GM12872 (cell line): ENCODE results near the gene BRAT1.
A peak's percentile ranks its signal among the peaks of the same experiment; 100 is the strongest.

Source experiments
- CTCF ChIP-seq: IDR thresholded peaks from 3 replicates; pipeline ENCODE4 v1.5.1; 2011; ENCODE audit warnings: low read depth, mild to moderate bottlenecking, low read length, moderate library complexity; ENCODE audit not compliant: insufficient read depth

The BRAT1 gene

GRCh38 chr7:2555121-2556052 lies at the start of gene BRAT1:
Gene BRAT1, minus strand, starts transcription at chr7:2555524. Its CDS starts 1,093 bp downstream, at chr7:2554431.
- TF ChIP-seq CTCF = peak; percentile 49

- no peak for TF ChIP-seq CTCF
Observed at GRCh38 chr7:2604608-2605174, 49.4 kb upstream of the BRAT1 start.

GRCh38 chr7:2603044-2603965 lies 48.0 kb upstream of the BRAT1 start:
- no peak for TF ChIP-seq CTCF

- no peak for TF ChIP-seq CTCF
Observed at GRCh38 chr7:2602406-2603043, 47.2 kb upstream of the BRAT1 start.

GRCh38 chr7:2601907-2602306 lies 46.6 kb upstream of the BRAT1 start:
- no peak for TF ChIP-seq CTCF

GRCh38 chr7:2601065-2601464 lies 45.7 kb upstream of the BRAT1 start:
- no peak for TF ChIP-seq CTCF
